ENCODE data around the gene PRDM16. TPM values are rescaled to one million over a fixed set of nuclear protein-coding genes. Genes with fewer than 3 reads are reported as not detected.

PRDM16 gene
- total and polyA plus RNA-seq, 2 of the 13 experiments (the other 11 are each of a cell fraction or from before 2014, with no cell fraction given): 0.15 to 0.81 TPM

DNA sequence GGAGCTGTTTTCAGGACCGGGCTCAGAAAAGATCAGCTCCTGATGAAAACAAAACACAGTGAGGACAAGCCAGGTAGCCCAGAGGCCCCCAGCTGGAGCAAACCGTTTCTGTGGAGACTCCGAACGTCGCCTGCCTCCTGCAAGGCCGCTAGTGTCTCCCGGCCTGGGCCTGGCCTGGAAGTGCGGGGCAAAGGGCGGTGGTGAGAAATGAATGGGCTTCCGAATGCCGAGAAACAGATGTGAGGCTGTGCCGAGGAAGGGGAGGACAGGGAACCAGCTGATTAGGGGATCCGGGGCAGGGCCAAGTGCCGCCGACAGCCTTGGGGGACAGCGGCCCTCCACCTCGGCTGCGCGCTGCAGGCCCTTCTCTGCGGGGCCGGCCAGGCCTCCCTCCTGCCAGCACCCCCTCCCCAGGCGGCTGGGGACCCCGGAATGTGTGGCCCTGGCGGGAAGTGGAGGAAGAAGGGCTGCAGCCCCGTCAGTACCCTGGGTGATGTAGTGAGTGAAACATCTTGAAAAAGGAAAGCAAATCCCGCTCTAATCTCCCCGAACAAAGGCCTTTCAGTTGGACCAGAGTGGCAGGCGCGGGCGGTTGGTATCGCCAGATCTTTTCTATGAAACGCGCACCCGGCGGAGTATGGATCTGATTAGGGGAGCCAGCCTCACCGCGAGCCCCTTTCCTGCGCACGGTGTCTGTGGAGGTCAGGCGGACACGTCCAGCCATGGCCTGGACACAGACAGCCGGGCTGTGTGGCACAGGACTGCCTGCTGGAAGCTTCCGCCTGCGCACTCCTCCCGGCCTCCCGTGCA, 52.6 kb downstream of the PRDM16 start (continued):
- TF ChIP-seq SPEN (CRISPR knock-in tag; IDR thresholded peaks at IDR 0.05; ENCODE audit: low read depth): no peak
- TF ChIP-seq FOXC1 (CRISPR knock-in tag; IDR thresholded peaks at IDR 0.05; ENCODE audit: borderline replicate concordance): no peak
- no peak for TF ChIP-seq ZNF441 (CRISPR knock-in tag; IDR thresholded peaks at IDR 0.05; ENCODE audit: borderline replicate concordance)
- no peak for TF ChIP-seq ZNF382 (CRISPR knock-in tag; IDR thresholded peaks at IDR 0.05; ENCODE audit: borderline replicate concordance)
- no peak for TF ChIP-seq ZFP41 (CRISPR knock-in tag; IDR thresholded peaks at IDR 0.05; ENCODE audit: borderline replicate concordance)
- 0 out of 2 replicates have a peak, but pooled peaks have one; percentile 45 for TF ChIP-seq HDAC1 (CRISPR knock-in tag; IDR thresholded peaks at IDR 0.05)
- peak; percentile 23; the same call in 1 of the 2 replicates for TF ChIP-seq HOXA3 (CRISPR knock-in tag; IDR thresholded peaks at IDR 0.05)
- no peak for TF ChIP-seq ZNF616 (CRISPR knock-in tag; IDR thresholded peaks at IDR 0.05; ENCODE audit: low read depth)
- TF ChIP-seq POGK (CRISPR knock-in tag; conservative IDR thresholded peaks at IDR 0.05): no peak
- no peak for TF ChIP-seq KAT7 (CRISPR knock-in tag; IDR thresholded peaks at IDR 0.05; ENCODE audit: borderline replicate concordance)
- TF ChIP-seq, protein P1, sequence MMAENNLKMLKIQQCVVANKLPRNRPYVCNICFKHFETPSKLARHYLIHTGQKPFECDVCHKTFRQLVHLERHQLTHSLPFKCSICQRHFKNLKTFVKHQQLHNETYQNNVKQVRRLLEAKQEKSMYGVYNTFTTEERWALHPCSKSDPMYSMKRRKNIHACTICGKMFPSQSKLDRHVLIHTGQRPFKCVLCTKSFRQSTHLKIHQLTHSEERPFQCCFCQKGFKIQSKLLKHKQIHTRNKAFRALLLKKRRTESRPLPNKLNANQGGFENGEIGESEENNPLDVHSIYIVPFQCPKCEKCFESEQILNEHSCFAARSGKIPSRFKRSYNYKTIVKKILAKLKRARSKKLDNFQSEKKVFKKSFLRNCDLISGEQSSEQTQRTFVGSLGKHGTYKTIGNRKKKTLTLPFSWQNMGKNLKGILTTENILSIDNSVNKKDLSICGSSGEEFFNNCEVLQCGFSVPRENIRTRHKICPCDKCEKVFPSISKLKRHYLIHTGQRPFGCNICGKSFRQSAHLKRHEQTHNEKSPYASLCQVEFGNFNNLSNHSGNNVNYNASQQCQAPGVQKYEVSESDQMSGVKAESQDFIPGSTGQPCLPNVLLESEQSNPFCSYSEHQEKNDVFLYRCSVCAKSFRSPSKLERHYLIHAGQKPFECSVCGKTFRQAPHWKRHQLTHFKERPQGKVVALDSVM (CRISPR knock-in tag; IDR thresholded peaks at IDR 0.05): no peak; the same call in 1 of the 2 replicates
- TF ChIP-seq ZNF768 (CRISPR knock-in tag; IDR thresholded peaks at IDR 0.05): no peak
- TF ChIP-seq RORA (CRISPR knock-in tag; IDR thresholded peaks at IDR 0.05): no peak
- TF ChIP-seq, protein P2, sequence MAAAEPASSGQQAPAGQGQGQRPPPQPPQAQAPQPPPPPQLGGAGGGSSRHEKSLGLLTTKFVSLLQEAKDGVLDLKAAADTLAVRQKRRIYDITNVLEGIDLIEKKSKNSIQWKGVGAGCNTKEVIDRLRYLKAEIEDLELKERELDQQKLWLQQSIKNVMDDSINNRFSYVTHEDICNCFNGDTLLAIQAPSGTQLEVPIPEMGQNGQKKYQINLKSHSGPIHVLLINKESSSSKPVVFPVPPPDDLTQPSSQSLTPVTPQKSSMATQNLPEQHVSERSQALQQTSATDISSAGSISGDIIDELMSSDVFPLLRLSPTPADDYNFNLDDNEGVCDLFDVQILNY (CRISPR knock-in tag; conservative IDR thresholded peaks at IDR 0.05): no peak
- TF ChIP-seq GATA4 (IDR thresholded peaks at IDR 0.05; ENCODE audit: borderline replicate concordance, low read depth): no peak
- TF ChIP-seq, protein P3, sequence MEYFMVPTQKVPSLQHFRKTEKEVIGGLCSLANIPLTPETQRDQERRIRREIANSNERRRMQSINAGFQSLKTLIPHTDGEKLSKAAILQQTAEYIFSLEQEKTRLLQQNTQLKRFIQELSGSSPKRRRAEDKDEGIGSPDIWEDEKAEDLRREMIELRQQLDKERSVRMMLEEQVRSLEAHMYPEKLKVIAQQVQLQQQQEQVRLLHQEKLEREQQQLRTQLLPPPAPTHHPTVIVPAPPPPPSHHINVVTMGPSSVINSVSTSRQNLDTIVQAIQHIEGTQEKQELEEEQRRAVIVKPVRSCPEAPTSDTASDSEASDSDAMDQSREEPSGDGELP (IDR thresholded peaks at IDR 0.05; ENCODE audit: borderline replicate concordance, low read depth): peak; percentile 64; the same call in 1 of the 2 replicates
- TF ChIP-seq ATF7 (IDR thresholded peaks at IDR 0.05): no peak
- TF ChIP-seq ATF7 (CRISPR knock-in tag; IDR thresholded peaks at IDR 0.05): no peak
- TF ChIP-seq ZIK1 (CRISPR knock-in tag; IDR thresholded peaks at IDR 0.05; ENCODE audit: borderline replicate concordance, low read depth): no peak
- TF ChIP-seq ZBTB44 (CRISPR knock-in tag; IDR thresholded peaks at IDR 0.05): no peak
- TF ChIP-seq SOX13 (IDR thresholded peaks at IDR 0.05): no peak
- TF ChIP-seq SOX13 (CRISPR knock-in tag; conservative IDR thresholded peaks at IDR 0.05 in 1 of 2, IDR thresholded peaks at IDR 0.05 in 1 of 2): no peak
- TF ChIP-seq SP140L (CRISPR knock-in tag; IDR thresholded peaks at IDR 0.05; ENCODE audit: borderline replicate concordance): no peak
